Measurements from ENCODE around the gene PEX7.

DNA sequence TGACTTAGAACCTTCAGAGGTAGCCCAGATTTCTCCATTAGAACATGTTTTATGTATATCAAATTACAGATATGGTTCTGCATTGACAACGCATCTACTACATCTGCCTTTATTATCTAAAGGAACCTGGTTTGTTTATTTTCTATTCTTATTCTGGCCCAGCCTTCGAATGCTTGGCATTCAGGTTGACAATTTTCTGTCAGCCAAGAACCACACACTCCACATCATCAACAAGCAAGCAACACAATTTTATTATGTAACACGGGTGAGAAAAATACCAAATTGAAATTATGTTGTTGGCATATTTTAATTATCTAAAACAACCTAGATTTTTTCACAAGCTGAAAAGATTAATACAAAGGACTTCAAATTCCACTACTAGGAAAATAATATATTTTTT is 44.7 kb upstream of the PEX7 start:
- TF ChIP-seq, protein P1, sequence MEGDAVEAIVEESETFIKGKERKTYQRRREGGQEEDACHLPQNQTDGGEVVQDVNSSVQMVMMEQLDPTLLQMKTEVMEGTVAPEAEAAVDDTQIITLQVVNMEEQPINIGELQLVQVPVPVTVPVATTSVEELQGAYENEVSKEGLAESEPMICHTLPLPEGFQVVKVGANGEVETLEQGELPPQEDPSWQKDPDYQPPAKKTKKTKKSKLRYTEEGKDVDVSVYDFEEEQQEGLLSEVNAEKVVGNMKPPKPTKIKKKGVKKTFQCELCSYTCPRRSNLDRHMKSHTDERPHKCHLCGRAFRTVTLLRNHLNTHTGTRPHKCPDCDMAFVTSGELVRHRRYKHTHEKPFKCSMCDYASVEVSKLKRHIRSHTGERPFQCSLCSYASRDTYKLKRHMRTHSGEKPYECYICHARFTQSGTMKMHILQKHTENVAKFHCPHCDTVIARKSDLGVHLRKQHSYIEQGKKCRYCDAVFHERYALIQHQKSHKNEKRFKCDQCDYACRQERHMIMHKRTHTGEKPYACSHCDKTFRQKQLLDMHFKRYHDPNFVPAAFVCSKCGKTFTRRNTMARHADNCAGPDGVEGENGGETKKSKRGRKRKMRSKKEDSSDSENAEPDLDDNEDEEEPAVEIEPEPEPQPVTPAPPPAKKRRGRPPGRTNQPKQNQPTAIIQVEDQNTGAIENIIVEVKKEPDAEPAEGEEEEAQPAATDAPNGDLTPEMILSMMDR (IDR thresholded peaks at IDR 0.05): no peak
- no peak for TF ChIP-seq ZFX (IDR thresholded peaks at IDR 0.05; ENCODE audit: borderline replicate concordance)
